HG03103 (cell line): Measurements from ENCODE around the gene PTPRF.
"Not testable (repeated sequence)": the region's sequence is repeated elsewhere in the genome, so short reads cannot be mapped to it uniquely, and the experiment has no call there.

Experiments used
- ATAC-seq: cut with Tn5 transposase; IDR thresholded peaks from one replicate; pipeline ENCODE4 v1.9.1; 2021; ENCODE audit warnings: low read depth; ENCODE audit not compliant: unreplicated experiment

Gene PTPRF

GRCh38 chr1:43530483-43531106 lies at the start of gene PTPRF:
Gene PTPRF, plus strand, starts transcription at chr1:43530883. Its CDS starts 14,193 bp downstream, at chr1:43545076.
- ATAC-seq: no peak

- ATAC-seq: no peak
These were observed 49.2 kb upstream of the PTPRF start for GRCh38 chr1:43481491-43481890.

GRCh38 chr1:43482215-43482614 lies 48.5 kb upstream of the PTPRF start:
- ATAC-seq: no peak

- ATAC-seq: no peak
These were observed 46.3 kb upstream of the PTPRF start for GRCh38 chr1:43484367-43484766.

- no peak for ATAC-seq
These were observed 42.5 kb upstream of the PTPRF start for GRCh38 chr1:43488165-43488564.

- ATAC-seq: no peak
These were observed 39.6 kb upstream of the PTPRF start for GRCh38 chr1:43491061-43491460.

GRCh38 chr1:43492826-43493225 lies 37.9 kb upstream of the PTPRF start:
- ATAC-seq: no peak

GRCh38 chr1:43493661-43494450 lies 36.8 kb upstream of the PTPRF start:
- no peak for ATAC-seq

- ATAC-seq: no peak
These were observed 35.5 kb upstream of the PTPRF start for GRCh38 chr1:43495204-43495603.

- ATAC-seq: no peak
These were observed 30.8 kb upstream of the PTPRF start for GRCh38 chr1:43499898-43500297.

GRCh38 chr1:43501806-43502205 lies 28.9 kb upstream of the PTPRF start:
- not testable (repeated sequence) for ATAC-seq

- no peak for ATAC-seq
These were observed 27.1 kb upstream of the PTPRF start for GRCh38 chr1:43503534-43503933.

GRCh38 chr1:43505077-43505780 lies 25.5 kb upstream of the PTPRF start:
- ATAC-seq: no peak

GRCh38 chr1:43506233-43506632 lies 24.4 kb upstream of the PTPRF start:
- no peak for ATAC-seq

GRCh38 chr1:43507296-43508295 lies 23.1 kb upstream of the PTPRF start:
- no peak for ATAC-seq

GRCh38 chr1:43509007-43509739 lies 21.5 kb upstream of the PTPRF start:
- ATAC-seq: no peak

- ATAC-seq: no peak
These were observed 20.8 kb upstream of the PTPRF start for GRCh38 chr1:43509740-43510375.

GRCh38 chr1:43510621-43511020 lies 20.1 kb upstream of the PTPRF start:
- ATAC-seq: no peak

GRCh38 chr1:43511394-43511793 lies 19.3 kb upstream of the PTPRF start:
- no peak for ATAC-seq
